Coronary artery (tissue), 2 donors: Measurements from ENCODE around the gene ABHD14A.

Experiments
- DNase-seq: peaks from one replicate; pipeline ENCODE4 v3.0.0-alpha.2; 2017; ENCODE audit warnings: low spot score
- H3K27ac ChIP-seq, 2 donors: fragments of 200-600 bp; sonication (generic); one replicate each; pipeline ENCODE4 v1.5.1; 2016 to 2019
- H3K4me3 ChIP-seq: fragments of 200-600 bp; sonication (generic); 2 replicates; pipeline ENCODE4 v1.5.1; 2016; ENCODE audit warnings: mild to moderate bottlenecking, moderate library complexity
- CTCF ChIP-seq: fragments of 200-600 bp; sonication (generic); IDR thresholded peaks from one replicate; pipeline ENCODE4 v1.5.1; 2019; ENCODE audit warnings: antibody characterized with exemption

ABHD14A gene

GRCh38 chr3:51932471-51933370 is 42.1 kb upstream of the ABHD14A start:
- Histone ChIP-seq H3K4me3 (no peak overlapping the region), H3K27ac (no peak overlapping the region)
- TF ChIP-seq CTCF: no peak
- DNase-seq: no peak

- no peak for DNase-seq
- TF ChIP-seq CTCF: no peak
- Histone ChIP-seq H3K27ac (no peak overlapping the region), H3K4me3 (no peak overlapping the region)
Observed at GRCh38 chr3:51933471-51934138, 41.3 kb upstream of the ABHD14A start.

- Histone ChIP-seq H3K4me3 (no peak overlapping the region), H3K27ac (no peak overlapping the region)
- no peak for TF ChIP-seq CTCF
- no peak for DNase-seq
Observed at GRCh38 chr3:51934139-51934850, 40.6 kb upstream of the ABHD14A start.

- Histone ChIP-seq H3K4me3 (no peak overlapping the region), H3K27ac (no peak overlapping the region)
- no peak for TF ChIP-seq CTCF
- no peak for DNase-seq
Observed at GRCh38 chr3:51934991-51935885, 39.6 kb upstream of the ABHD14A start.

GRCh38 chr3:51935886-51936755 is 38.7 kb upstream of the ABHD14A start:
- no peak for TF ChIP-seq CTCF
- DNase-seq: no peak
- no peak overlapping the region for H3K4me3 ChIP-seq
- no peak overlapping the region for H3K27ac ChIP-seq

GRCh38 chr3:51937014-51937413 is 37.9 kb upstream of the ABHD14A start:
- Histone ChIP-seq H3K4me3 (no peak overlapping the region), H3K27ac (no peak overlapping the region)
- no peak for DNase-seq
- no peak for TF ChIP-seq CTCF
